GM06990 (cell line): Measurements from ENCODE around the gene PDZRN4.

ENCODE experiments used
- DNase-seq: peaks from one replicate; pipeline ENCODE4 v3.0.0-alpha.2; 2011; ENCODE audit not compliant: insufficient read length; ENCODE audit errors: extremely low read depth
- H3K27me3 ChIP-seq: replicated peaks from 2 replicates; pipeline ENCODE4 v1.6.0; 2011; ENCODE audit warnings: low read length; ENCODE audit not compliant: control insufficient read depth, insufficient read depth
- H3K36me3 ChIP-seq: 2 replicates; pipeline ENCODE4 v1.5.1; 2011; ENCODE audit warnings: low read length; ENCODE audit not compliant: control insufficient read depth, insufficient read depth
- H3K4me3 ChIP-seq: replicated peaks from 2 replicates; pipeline ENCODE4 v1.5.1; 2011; ENCODE audit warnings: low read depth, mild to moderate bottlenecking, control low read depth, low read length
- TF ChIP-seq, protein P1 (sequence below): IDR thresholded peaks from 2 replicates; pipeline ENCODE4 v1.5.1; 2011; ENCODE audit warnings: low read length, control low read depth, mild to moderate bottlenecking, inconsistent platforms; ENCODE audit not compliant: insufficient read depth, poor library complexity, severe bottlenecking

The PDZRN4 gene

DNA sequence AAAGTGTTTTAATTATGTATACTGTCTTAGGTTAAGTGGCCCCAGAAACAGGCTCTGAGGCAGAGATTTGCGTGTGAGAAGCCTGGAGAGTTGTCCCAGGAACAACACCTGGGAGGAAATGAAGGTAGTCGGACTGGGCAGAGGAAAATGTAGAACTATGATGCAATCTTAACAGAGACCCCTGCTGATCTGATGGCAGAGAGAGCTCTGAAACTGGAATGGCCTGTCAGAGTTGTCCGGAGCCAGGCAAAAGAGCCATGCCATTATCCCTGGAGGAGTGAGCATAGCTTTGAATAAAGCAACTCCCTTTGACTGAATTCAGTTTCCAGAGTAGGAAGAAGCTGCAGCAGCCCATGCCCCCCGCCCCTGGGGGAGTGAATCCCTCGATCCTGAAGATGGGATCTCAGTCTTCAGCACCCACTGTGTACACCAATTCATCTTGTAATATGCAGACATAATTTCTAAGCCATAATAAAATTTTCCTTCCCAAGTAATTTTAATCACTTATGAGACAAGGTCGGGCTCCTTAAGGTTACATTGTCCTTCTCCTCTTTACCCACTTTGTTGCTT, 264.8 kb downstream of the PDZRN4 start:
- Histone ChIP-seq H3K27me3 (no peaks in the 10 kb centered on the region), H3K4me3 (no peak overlapping the region), H3K36me3 (no peaks in the 10 kb centered on the region)
- TF ChIP-seq, protein P1, sequence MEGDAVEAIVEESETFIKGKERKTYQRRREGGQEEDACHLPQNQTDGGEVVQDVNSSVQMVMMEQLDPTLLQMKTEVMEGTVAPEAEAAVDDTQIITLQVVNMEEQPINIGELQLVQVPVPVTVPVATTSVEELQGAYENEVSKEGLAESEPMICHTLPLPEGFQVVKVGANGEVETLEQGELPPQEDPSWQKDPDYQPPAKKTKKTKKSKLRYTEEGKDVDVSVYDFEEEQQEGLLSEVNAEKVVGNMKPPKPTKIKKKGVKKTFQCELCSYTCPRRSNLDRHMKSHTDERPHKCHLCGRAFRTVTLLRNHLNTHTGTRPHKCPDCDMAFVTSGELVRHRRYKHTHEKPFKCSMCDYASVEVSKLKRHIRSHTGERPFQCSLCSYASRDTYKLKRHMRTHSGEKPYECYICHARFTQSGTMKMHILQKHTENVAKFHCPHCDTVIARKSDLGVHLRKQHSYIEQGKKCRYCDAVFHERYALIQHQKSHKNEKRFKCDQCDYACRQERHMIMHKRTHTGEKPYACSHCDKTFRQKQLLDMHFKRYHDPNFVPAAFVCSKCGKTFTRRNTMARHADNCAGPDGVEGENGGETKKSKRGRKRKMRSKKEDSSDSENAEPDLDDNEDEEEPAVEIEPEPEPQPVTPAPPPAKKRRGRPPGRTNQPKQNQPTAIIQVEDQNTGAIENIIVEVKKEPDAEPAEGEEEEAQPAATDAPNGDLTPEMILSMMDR, result no peak
- DNase-seq, result no peak

DNA sequence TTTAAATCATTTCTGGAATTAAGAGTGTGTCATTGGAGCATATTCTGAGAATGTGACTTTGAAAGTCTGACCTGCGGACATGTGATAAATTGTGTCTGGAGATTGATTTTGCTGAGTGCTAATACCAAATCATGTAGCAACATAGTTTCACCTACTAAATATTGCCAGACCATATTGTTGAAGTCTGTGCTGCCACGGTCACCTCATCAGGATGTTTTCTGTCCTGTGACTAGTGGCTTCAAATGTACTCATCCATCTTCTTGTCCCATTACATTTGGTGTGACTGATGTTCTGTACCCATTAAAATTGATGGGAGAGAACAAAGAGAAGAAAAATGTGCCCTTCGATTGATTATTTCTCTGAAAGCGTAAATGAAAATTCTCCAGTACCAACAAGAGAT, 265.3 kb downstream of the PDZRN4 start:
- H3K4me3 ChIP-seq, result no peak overlapping the region
- no peak for DNase-seq
- no peaks in the 10 kb centered on the region for H3K27me3 ChIP-seq
- no peaks in the 10 kb centered on the region for H3K36me3 ChIP-seq
- TF ChIP-seq, protein P1, result no peak

DNA sequence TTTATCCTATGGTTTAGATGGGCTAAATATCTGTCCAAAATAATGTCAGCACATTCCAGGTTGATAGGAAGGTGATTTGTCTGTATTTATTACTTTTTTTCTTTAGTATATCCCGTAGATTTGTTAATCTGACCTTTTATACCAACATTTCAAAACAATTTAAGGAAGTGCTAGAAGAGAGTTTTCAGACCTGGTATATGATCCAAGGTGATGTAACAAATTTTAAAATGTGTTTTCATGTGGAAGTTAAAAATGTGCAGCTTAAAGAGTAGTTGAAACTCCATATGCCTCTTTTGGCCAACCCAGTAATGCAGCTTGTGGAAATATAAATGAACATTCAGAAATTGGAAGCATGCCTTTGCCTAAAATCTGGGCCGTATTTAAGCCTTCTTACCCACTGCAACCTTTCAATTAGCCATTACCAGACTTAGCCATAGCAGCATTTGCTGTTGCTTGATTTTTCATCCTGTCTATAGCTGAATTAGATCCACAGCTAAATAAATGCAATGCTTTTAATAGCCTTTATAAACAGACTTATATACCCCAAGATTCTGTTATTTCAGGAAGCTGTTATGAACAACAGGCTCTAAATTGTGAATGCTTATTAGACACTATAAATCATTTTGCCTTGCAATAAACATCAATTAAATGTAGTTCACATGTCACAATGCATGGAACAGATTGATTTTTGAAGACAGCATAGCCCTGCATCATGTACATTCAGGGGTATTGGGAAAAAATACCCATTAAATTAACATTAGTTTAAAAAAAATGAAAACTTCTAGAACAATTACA, 271.2 kb downstream of the PDZRN4 start:
- no peak for DNase-seq
- TF ChIP-seq, protein P1, result no peak
- no peaks in the 10 kb centered on the region for H3K36me3 ChIP-seq
- H3K27me3 ChIP-seq, result no peaks in the 10 kb centered on the region
- no peak overlapping the region for H3K4me3 ChIP-seq

DNA sequence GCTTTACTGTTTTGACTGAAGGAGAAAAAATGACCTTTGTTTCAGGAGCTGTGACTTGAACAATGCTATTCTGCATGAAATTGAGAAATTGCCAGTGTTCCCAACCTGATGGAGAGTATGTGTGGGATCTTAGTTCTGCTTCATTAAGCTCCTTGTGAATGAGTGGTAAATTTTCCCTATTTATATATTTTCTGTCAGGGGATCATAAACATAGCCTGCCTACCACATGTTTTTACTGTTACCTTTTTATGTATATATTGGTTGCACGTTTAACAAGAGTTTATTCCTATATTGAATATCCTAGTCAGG, 271.7 kb downstream of the PDZRN4 start:
- Histone ChIP-seq H3K27me3 (no peaks in the 10 kb centered on the region), H3K36me3 (no peaks in the 10 kb centered on the region), H3K4me3 (no peak overlapping the region)
- no peak for DNase-seq
- TF ChIP-seq, protein P1, result no peak

DNA sequence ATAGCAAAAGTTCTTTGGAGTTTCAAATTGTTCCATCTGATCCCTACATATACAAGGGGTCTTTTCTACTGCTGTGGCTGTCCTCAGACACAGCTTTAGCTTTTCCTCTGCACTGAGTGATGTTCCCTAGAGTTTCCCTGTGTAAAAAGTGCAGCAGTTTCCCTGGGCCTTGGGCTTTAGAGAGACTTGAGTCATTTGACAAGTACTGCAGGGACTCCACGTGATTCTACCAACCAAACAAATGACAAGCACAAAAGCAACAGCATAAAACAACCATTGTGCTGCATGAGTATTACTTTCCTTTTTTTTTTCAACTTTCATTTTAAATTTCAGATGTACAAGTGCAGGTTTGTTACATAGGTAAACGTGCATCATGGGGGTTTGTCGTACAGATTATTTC, 272.8 kb downstream of the PDZRN4 start:
- Histone ChIP-seq H3K36me3 (no peaks in the 10 kb centered on the region), H3K4me3 (no peak overlapping the region), H3K27me3 (no peaks in the 10 kb centered on the region)
- DNase-seq, result no peak
- TF ChIP-seq, protein P1, result no peak
